Midbrain (tissue), 1 donor: ENCODE data around the gene SULT1C3.
"Not testable (repeated sequence)": the region's sequence is repeated elsewhere in the genome, so short reads cannot be mapped to it uniquely, and the experiment has no call there.

ENCODE experiments used
- DNase-seq: peaks from one replicate; lab custom pipeline; 2025; lab: John Stamatoyannopoulos, UW

SULT1C3 gene

DNA sequence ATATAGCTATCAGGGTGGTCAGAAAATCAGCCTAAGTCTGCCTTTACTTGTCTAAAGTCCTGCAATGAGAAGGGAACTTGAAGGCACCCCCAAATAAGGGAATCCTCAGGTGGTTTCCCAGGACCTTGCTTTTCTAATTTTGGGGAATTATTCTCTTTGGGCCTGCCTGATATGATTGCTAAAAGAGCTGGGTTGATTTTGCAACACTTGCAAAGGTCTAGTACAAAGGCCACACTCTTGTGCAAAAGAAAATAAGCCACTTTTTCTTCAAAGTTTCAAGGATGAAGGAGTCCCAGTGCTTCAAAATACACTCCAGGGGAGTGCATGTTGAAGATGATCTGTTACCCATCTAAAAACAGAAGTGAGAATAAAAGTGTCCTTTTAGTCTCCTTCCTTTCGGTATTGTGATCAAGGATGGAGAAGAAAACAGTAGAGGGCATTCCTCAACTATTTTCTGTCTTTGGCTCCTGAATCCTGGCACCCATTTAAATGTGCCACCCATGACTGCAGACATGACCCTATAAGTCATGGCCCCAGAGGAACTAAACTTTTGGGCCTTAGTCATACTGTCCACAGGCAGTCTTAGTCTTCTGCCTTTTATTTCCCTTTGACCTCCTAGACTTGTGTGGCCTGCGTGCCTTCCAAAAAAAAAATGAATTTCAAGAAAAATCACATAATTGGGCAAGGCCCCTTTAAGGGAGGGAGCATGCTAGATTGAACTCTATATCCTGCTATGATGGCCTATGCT, 5.1 kb downstream of the SULT1C3 start:
- DNase-seq: no peak

DNA sequence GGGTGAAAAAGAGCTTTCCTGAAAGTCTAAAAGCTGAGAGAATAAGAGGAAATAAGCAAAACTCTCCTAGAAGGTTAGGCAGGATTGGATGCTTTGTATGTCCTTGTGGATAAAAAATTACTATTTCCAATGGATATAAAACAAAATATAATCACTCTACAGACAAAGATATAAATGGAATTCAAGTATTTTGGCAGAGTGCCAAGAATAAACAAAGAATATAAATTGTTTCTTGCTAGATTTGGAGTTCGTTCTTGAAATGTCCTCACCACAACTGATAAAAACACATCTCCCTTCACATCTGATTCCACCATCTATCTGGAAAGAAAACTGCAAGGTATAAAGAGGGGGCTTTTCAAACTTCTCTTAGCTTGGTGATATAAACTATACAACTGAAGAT, 13.3 kb downstream of the SULT1C3 start:
- no peak for DNase-seq

DNA sequence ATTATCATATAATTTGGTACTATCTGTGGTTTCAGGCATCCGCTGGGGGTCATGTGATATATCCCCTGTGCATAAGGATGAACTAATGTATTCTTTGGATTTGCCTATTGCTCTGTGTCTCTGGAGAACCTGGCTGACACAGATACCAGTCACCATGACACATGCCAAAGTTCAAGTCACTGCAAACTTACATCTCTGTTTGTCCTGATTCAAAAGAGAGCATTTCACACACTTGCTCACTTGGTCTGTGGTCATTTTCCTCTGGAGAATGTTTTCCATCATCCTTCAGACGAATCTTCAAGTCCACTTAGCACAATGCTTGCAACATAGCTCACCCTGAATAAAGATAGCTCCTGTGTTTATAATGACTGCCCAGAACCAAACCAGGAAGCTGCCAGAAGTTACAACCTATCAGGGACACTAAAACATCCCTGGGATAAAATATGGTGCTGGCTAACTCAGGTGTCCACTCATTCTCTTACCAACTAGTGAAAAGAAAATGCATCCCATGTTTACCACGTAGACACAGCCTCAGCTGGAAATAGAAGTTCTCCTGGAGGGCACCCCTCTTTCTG, 18.1 kb downstream of the SULT1C3 start:
- DNase-seq: no peak

- no peak for DNase-seq
These were observed 21.0 kb downstream of the SULT1C3 start for GRCh38 chr2:108260773-108261172.

DNA sequence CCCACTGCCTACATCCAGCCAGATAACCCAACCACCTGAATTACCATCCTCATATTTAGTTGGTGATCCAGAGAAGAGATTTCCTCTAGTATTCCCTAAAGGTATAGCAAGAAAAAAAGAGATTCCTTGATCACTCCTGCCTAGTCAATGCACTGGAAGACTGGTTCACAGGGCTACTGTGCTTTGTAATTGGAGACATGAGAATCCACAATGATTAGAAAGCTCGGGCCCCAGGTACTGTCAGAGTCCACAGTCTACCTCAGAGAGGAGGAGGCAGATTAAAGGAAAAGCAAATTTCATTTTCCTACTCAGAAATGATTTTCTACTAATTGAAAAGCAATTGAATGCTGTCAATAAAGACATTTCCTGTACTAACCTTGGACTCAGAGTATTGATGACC, 22.3 kb downstream of the SULT1C3 start:
- no peak for DNase-seq

DNA sequence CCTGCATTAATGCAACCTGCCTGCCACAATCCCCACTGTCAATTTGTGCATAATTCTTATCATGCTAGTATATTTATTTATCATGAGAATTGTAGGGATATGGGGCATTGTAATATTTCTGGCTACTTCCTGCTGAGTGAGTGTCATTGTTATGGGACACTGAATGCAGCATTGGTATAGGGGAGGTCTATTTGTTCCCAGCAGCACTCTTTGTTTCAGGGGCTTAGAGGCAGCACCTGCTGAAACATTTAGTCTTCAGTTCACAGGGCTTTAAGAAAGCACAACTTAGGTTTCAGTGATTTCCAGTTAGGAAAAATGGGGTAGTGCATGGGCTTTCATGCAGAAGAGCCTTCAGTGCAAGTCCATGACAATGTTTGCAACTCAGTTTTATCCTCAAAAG, 23.6 kb downstream of the SULT1C3 start:
- no peak for DNase-seq

- DNase-seq: no peak
These were observed 26.4 kb downstream of the SULT1C3 start for GRCh38 chr2:108266218-108266617.

DNA sequence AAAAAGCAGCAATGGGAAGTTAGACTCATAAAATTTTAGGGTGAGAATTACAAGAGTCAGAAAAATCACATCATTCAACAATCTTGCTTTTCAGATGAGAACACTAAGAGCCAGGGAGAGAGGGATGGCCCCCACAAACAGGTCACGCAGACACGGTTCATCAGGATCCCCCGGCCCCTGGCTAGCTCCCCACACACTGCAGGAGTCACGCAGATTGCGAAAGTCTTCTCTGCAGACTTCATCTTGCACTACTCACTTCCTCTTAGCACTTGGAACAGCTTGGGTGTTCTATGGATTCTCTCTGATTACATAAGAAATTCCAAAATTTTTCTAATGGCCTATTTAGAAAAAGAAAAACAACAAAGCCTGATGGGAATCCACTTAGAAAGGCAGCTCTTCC, 27.3 kb downstream of the SULT1C3 start:
- no peak for DNase-seq

GRCh38 chr2:108268001-108268400, 28.2 kb downstream of the SULT1C3 start:
- DNase-seq: no peak

- no peak for DNase-seq
These were observed 30.6 kb downstream of the SULT1C3 start for GRCh38 chr2:108270346-108270745.

DNA sequence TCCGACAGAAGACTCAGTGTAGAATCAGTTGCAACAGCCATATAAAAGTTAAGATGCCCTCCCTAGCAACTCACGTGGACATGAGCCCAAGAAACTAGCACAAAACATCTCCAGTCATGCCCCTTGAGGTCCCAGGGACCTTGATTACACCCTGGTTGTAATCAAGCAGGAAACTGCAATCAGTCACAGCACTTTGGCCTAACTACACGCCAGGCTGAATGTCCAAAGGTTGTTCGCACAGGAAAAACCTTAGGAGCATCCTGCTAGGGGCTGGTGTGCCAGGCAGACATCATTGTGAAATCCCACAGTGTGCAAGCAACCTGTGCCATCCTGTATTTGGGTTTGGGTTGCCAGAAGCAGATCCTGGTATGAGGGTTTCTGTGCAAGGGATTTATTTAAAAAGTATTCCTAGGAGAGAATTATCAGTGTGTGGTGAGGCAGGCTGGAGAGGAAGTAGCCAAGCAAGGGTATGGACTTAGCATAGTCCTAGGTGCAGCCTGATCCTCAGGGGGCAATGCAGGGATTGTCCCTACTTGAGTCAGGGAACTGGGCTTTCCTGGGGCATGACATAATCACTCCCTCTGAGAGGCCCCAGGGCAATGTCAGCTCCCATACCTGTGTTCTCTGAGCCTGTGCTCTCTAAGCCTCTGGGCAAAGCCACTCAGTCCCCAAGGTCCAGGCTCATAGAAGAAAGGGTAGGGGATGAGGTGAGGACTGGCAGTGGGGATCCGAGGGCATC, 31.2 kb downstream of the SULT1C3 start:
- no peak for DNase-seq

- no peak for DNase-seq
These were observed 32.0 kb downstream of the SULT1C3 start for GRCh38 chr2:108271691-108272253.

- no peak for DNase-seq
These were observed 38.9 kb downstream of the SULT1C3 start for GRCh38 chr2:108278631-108279030.

GRCh38 chr2:108279468-108279867, 39.7 kb downstream of the SULT1C3 start:
- no peak for DNase-seq

- DNase-seq: no peak
These were observed 40.7 kb downstream of the SULT1C3 start for GRCh38 chr2:108280466-108280865.

DNA sequence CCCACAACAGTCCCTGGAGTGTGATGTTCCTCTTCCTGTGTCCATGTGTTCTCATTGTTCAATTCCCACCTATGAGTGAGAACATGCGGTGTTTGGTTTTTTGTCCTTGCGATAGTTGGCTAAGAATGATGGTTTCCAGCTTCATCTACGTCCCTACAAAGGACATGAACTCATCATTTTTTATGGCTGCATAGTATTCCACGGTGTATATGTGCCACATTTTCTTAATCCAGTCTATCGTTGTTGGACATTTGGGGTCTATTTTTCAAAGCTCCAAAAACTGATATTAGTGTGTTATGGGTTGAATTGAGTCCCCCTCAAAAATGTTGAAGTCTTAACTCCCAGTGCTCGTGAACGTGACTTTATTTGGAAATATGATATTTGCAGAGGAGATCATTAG, 44.8 kb downstream of the SULT1C3 start:
- not testable (repeated sequence) for DNase-seq

- no peak for DNase-seq
These were observed 45.8 kb downstream of the SULT1C3 start for GRCh38 chr2:108285616-108286015.

- DNase-seq: no peak
These were observed 47.4 kb downstream of the SULT1C3 start for GRCh38 chr2:108287169-108287568.

- no peak for DNase-seq
These were observed 48.9 kb downstream of the SULT1C3 start, which contains the start of gene SULT1C2 for GRCh38 chr2:108288534-108289106. SULT1C2 (plus strand) TSS chr2:108288895; CDS start chr2:108293668, 4,773 bp downstream.

- DNase-seq: no peak
These were observed 54.1 kb downstream of the SULT1C3 start for GRCh38 chr2:108293850-108294249.

GRCh38 chr2:108297436-108298141, 57.8 kb downstream of the SULT1C3 start:
- no peak for DNase-seq

- no peak for DNase-seq
These were observed 61.8 kb downstream of the SULT1C3 start for GRCh38 chr2:108301558-108301957.
